DMS 273 (cell line): ENCODE results near the gene ZDHHC1.

Experiments
- DNase-seq: peaks from one replicate; lab custom pipeline; 2025; ENCODE audit not compliant: unreplicated experiment; lab: John Stamatoyannopoulos, UW

The ZDHHC1 gene

DNA sequence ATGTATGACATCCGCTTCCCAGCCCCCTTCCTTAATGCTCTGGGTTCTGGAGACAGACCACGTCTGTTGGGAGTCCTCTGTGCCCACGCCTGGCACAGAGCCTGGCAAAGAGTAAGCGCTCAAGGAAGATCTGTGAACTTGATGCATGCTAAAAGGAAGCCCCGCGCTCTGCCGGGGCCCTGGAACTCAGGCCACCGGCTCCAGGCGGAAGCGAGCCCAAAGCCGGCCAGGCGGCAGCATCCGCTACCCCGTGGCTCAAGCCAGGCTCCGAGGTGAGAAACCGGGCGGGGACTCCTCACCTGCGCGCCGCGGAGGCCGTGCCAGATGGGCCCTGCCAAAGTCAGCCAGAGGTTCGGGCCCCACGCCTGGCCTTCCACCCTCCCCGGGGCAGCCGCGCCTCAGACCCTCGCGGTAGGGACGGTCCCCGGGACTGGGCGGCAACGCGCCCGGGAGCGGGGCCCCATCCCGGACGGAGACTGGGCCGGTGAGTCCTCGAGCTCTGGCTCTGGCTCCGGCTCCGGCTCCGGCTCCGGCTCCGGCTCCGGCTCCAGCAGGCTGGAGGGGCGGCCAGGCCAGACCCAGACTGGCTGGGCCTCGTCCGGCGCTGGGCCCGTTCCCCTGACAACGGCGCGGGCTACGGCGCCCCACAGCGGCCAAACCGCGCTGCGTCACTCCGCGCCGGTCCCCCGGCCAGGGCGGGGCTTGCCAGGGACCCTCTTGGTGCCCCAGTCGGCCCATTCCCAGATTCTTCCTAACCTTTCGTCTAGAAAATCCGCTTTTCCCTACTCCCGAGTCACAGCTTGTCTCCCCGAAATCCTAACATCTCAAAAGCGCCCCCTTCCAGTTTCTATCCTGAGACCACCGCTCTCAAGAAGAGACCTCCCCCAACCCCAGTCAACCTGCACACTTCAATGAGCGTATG, at the start of gene ZDHHC1:
TSS of gene ZDHHC1 (minus strand) at position 606 of the 922 bp plus-strand sequence. CDS start 8,702 bp downstream, outside the sequence.
- peak; percentile 87 for DNase-seq

DNA sequence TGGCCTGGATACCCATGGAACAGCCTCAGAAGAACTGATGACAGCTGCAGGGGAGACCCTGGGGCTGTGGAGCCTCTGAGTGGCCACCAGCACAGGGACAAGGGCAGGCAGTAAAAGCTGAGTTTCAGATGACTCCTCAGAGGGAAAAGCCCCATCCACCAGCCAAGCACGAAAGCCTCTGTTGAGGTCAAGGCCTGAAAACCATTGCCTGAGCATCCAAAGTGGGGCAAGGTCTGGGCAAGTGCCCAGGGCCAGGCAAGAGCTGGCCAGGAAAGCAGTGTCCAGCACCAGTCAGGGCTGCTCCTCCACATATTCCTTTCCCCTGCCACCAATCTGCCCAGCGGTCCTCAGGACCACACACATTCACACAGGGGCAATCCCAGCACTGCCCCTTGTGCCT, 48.3 kb upstream of the ZDHHC1 start:
- DNase-seq: no peak

DNA sequence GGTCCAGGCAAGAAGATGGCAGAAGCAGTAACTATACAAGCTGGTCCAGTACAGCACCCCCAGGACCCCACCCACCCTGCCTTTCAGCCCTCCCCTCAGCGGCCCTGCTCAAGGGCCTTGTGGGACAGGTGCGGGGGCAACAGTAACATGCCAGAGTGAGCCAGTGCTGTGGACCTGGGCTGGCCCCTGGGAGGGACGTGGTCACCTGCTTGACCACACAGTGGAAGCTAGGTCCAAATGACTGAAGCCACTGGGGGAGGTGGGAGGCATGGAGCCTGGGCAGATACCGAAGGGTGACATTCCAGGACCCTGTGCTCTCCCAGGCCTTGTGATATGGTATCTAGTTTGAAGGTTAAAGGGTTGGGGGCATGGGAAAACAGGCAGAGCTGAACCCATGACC, 47.4 kb upstream of the ZDHHC1 start:
- no peak for DNase-seq

GRCh38 chr16:67463059-67463458, 46.8 kb upstream of the ZDHHC1 start:
- DNase-seq: no peak

GRCh38 chr16:67462279-67462655, 46.0 kb upstream of the ZDHHC1 start:
- DNase-seq: no peak

- no peak for DNase-seq
Observed at GRCh38 chr16:67461600-67462278, 45.5 kb upstream of the ZDHHC1 start.

- DNase-seq: no peak
Observed at GRCh38 chr16:67460961-67461360, 44.7 kb upstream of the ZDHHC1 start.

DNA sequence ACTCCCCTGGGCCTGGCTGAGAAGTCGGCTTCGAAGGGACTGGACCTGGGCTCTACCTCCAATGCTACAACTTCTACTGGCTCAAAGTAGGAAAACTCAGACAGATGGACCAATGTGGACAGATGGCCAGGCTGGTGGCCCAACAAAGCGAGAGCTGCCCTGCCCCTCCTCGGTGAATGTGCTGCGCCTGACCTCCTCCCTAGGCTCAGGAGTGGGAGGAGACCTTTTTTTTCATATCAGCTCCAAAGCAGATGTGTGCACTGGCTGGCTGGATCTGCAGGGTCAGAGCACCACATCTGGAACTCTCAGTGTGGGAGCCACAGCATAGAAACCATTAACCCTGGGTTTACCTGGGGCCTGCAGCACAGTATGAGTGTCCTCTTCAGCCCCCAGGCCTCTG, 43.9 kb upstream of the ZDHHC1 start:
- peak; percentile 76 for DNase-seq

GRCh38 chr16:67459861-67460150, 43.5 kb upstream of the ZDHHC1 start:
- DNase-seq: no peak

DNA sequence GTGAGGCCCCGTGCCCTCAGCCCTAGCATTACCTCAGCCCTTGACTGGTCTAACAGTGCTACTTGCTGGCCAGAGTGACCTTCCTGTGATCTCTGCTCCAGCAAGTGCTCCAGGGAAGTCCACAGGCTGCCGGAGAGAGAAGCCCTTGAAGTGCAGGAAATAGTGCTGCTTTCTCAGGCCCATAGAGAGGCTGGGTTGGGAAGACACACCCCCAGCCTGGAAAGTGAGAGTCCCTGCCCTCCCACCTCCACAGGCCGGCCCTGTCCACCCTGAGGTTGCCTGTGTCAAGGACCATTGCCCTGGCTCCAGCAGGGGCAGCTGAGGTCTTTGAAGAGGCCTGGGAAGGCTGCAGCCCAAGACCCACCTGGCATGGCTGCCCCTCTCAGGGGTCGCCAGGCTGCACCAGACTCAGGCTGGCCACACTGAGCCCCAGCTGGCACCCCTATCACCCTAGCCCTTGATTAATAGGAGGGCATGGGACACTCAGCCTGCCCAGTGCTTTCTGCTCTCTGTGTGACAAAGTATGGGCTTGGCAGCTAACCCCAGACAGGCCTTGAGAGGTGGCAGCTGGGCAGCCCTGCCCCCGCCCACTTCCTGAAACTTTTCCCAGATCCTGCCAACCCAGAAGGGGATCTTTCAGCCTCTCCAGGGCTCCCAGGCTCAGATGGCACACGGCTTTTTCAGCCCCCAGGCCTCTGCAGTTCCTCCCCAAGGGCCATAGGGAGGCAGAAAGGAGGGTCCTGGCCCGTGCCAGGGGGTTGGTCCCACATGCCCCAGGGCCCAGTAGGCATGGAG, 43.0 kb upstream of the ZDHHC1 start:
- peak; percentile 94 for DNase-seq

DNA sequence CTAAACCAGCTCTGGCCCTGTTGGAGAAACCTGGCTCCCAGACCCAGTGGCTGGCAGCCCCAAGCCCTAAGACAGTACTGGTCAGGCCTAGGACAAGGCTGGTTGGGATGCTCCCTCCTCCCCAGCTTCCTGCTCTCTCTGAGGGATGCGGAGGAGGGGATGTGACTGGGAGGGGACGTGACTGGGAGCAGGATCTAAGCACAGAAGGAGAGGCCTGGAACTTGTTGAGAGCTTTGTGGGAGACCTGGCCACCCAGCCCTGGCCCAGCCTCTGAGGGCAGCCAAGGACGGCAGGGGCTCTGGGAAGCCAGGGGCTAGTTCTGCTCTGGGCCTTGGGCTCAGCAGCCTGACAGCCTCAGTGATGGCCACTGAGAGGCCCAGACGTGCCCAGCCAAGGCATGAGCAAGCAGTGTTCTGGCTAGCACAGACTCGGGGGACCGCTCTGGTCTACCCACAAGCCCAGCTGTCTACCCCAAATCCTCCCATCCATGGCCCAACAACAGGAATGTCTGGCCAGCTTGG, 41.9 kb upstream of the ZDHHC1 start:
- no peak for DNase-seq

DNA sequence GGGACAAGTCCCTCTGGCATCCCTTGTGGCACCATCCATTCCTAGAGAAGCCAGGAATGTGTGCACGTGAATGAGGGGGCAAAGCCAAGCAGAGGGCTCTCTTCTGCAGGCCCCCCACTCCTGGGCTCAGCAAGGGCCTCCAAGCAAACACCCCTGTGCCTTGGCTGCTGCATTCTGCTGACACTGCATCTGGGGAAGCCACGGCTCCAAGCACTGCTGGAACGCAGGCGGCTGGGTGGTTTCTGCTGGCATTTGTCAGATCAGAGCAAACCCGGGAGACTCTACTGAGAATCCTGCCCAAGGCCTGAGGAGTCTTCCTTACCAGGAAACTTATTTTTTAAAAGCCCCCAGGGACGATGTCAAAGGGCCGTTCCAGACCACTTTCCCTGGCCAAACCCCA, 41.3 kb upstream of the ZDHHC1 start:
- DNase-seq: peak; percentile 56

- peak; percentile 94 for DNase-seq
Observed at GRCh38 chr16:67456391-67457081, 40.3 kb upstream of the ZDHHC1 start.

DNA sequence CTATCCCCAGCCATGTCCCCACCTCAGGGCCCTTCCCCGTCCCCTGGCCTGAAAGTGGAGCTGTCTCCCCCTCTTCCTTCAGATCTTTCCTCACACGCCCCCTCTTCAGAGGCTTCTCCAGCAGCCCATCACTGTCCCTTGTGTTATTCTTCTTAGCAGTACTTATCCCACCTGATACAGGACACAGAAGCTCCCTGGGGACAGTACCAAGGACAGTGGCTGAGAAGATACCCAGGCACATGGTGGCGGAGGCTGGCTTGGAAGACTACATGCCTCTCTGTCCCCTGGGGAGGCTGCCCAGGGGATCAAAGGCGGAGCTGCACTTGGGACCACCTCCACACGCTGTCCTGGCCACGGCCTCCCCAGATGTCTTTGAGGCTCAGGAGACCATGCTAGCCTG, 38.6 kb upstream of the ZDHHC1 start:
- no peak for DNase-seq

DNA sequence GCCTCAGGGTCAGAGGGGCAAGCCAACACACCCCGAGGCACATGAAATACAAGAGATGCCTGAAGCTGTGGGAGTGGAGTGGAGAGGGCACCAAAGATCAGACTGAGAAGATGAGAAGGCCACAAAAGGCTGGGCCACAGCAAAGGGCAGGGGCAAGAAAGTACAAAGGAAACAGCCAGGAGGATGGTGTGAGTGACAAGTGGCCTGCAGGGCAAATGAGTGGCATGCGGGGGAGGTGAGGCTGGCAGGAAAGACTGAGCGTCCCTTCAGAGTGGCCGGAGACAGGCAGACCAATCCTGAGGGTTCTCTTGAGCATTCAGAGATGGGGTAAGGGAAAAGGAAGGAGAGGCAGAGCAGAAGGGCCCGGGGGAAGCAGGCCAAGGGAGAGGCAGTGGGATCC, 37.8 kb upstream of the ZDHHC1 start:
- no peak for DNase-seq

DNA sequence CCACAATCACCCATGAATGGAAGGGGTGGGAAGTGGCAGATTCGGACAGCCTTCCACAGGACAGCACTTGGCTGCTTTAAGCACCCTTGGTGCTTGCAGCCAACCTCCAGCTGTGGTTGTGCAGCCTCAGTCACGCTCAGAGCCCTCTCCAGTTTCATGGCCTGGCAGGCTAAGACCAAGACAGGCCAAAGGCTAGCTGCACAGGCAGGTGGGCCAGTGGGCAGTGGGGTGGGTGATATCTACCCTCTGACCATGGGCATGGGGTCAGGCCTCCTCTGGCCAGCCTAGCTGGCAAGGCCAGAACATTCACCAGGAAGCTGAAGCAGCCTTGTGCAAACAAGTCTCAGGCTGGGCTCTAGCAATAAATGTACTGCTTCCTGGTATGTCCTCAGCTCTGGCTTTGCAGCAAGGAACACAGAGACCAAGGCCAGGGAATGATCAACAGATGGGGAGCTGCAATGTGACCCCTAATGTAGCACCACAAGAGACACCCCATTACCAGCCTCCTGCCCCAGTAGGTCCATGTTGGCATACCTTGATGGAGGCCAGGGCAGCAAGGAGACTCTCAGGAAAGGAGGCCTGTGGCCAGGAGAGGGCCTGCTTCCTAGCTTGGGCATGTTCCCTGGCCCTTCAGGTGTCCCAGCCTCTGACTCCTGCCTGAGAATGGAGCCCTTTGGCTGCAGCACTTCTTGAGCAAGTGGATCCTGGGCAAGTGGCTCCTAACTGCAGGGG, 35.6 kb upstream of the ZDHHC1 start:
- no peak for DNase-seq

- no peak for DNase-seq
Observed at GRCh38 chr16:67451061-67451703, 34.9 kb upstream of the ZDHHC1 start.

DNA sequence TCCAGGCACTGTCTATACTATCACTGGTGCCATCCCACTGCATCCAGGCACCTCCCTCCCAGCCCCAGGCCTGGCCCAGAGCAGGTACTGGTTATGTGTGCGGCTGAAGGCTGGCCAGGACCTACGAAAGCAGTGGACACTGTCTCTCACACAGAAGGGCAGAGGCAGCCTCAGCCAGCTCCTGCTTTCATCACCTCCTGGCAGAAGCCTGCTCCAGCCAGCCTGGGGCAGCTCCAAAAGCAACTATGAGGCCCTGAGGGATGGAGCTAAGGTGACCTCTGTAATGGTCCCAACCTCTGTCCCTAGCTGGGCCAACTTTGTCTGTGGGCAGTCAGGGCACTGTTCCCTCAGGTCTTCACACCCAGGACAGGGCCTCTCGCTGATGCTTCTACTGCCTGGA, 33.5 kb upstream of the ZDHHC1 start:
- no peak for DNase-seq

GRCh38 chr16:67449336-67449735, 33.1 kb upstream of the ZDHHC1 start:
- peak; percentile 48 for DNase-seq

DNA sequence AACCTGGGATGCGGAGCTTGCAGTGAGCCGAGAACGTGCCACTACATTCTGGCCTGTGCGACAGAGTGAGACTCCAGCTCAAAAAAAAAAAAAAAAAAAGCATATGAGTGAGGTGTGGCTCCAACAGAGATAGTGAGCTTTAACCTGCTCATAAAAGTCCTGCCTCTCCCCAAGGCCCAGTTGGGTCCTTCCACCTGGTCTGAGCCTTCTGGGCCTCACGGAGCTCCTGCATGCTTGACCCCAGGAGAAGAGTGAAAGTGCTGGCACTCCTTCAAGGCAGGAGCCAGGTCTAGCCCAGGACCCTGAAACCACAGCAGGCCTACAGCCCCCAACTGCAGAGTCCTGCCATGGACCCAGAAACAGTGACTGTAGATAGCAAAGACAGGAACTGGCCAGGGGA, 32.3 kb upstream of the ZDHHC1 start:
- DNase-seq: no peak
